Measurements from ENCODE around the gene PAMR1.

DNA sequence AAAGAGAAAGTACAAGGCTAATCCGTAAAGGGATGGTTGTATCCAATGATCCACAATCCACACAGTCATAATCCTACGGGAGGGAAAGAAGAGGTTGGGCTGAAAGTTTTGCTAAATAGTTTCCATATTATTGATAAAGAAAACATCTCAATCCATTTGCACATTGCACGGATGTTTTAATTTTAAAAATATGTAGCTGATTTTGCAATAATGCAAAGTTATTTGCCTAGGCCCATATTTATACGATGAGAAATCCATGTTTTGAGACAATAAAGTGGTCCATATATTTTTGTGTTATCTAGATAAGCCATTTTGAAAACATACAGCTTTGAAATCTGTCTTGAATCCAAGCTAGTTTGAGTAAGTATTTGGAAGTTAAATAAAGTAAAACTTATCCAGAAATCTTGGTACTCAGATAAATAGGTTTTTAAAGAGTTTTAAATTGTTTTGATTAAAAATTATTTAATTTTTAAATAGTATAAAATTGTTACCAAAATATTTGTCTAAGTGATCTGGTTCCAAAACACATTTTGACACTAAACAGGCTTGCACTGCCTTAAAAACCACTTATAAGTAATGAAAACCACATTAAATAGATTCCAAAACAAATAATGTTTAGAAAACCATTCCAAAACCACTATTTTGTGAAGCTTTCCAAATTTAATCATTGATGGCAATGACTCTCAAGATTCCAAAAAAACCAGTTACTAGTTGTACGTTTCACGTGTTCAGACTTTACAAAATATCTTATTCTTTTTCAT, 38.2 kb upstream of the PAMR1 start:
- TF ChIP-seq, protein P1, sequence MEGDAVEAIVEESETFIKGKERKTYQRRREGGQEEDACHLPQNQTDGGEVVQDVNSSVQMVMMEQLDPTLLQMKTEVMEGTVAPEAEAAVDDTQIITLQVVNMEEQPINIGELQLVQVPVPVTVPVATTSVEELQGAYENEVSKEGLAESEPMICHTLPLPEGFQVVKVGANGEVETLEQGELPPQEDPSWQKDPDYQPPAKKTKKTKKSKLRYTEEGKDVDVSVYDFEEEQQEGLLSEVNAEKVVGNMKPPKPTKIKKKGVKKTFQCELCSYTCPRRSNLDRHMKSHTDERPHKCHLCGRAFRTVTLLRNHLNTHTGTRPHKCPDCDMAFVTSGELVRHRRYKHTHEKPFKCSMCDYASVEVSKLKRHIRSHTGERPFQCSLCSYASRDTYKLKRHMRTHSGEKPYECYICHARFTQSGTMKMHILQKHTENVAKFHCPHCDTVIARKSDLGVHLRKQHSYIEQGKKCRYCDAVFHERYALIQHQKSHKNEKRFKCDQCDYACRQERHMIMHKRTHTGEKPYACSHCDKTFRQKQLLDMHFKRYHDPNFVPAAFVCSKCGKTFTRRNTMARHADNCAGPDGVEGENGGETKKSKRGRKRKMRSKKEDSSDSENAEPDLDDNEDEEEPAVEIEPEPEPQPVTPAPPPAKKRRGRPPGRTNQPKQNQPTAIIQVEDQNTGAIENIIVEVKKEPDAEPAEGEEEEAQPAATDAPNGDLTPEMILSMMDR (IDR thresholded peaks at IDR 0.05 in 4 of 5, conservative IDR thresholded peaks at IDR 0.05 in 1 of 5) = no peak
- TF ChIP-seq POLR2A (IDR thresholded peaks at IDR 0.05) = no peak
